ENCODE data around the gene PLXNC1.

PLXNC1 gene

DNA sequence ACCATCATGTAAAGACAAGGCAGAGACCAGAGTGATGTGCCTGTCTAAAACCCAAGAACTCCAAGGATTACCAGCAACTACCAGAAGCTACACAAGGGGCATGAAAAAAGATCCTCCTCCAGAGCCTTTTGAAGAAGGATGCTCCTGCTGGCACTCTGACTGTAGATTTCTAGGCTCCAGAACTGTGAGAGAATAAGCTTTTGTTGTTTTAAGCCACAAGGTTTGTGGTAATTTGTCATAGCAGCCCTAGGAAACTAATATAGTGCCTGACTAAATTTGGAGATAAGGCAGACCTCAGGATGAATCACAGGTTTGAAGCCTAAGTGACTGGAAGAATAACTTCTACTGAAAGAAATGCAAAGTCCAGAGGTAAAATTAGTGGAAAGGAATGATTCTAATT lies 178.3 kb downstream of the PLXNC1 start:
- H3K9me3 ChIP-seq = peaks cover 0 to 5% (median 0%) of the 10 kb centered on the region in 3 donors
- TF ChIP-seq, protein P1, sequence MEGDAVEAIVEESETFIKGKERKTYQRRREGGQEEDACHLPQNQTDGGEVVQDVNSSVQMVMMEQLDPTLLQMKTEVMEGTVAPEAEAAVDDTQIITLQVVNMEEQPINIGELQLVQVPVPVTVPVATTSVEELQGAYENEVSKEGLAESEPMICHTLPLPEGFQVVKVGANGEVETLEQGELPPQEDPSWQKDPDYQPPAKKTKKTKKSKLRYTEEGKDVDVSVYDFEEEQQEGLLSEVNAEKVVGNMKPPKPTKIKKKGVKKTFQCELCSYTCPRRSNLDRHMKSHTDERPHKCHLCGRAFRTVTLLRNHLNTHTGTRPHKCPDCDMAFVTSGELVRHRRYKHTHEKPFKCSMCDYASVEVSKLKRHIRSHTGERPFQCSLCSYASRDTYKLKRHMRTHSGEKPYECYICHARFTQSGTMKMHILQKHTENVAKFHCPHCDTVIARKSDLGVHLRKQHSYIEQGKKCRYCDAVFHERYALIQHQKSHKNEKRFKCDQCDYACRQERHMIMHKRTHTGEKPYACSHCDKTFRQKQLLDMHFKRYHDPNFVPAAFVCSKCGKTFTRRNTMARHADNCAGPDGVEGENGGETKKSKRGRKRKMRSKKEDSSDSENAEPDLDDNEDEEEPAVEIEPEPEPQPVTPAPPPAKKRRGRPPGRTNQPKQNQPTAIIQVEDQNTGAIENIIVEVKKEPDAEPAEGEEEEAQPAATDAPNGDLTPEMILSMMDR (IDR thresholded peaks at IDR 0.05) = no peak
- no peaks in the 10 kb centered on the region for H3K27me3 ChIP-seq
- intact Hi-C loops (cut with DNase I; ENCODE audit: low total_unique reads) = no loop called here
- no peaks in the 10 kb centered on the region for H3K4me1 ChIP-seq
- H3K36me3 ChIP-seq = peaks cover 5 to 38% (median 28%) of the 10 kb centered on the region in 3 donors
- H3K4me3 ChIP-seq = no peak overlapping the region
- H3K27ac ChIP-seq = no peak overlapping the region
- no peak for DNase-seq

DNA sequence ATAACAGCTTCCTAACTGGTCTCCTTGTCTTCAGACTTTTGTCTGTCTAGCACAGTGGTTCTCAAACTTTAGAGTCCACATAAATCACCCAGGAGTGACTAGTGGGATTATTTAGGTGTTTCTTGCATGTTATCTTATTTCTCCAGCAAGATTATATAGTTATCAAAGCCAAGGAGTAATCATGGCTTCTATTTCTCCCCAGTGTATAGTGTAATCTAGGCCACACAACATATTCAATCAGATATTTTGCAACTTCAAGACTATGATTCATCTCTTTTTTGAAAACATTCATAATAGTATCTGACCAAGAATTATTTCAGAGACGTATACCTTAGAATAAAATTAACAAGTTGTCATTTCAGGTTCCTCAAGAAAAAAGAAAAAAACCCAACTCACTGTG lies 179.4 kb downstream of the PLXNC1 start:
- peaks cover 5 to 28% (median 17%) of the 10 kb centered on the region in 3 donors for H3K36me3 ChIP-seq
- no peaks in the 10 kb centered on the region for H3K27me3 ChIP-seq
- no peaks in the 10 kb centered on the region for H3K9me3 ChIP-seq
- TF ChIP-seq, protein P1 (IDR thresholded peaks at IDR 0.05) = no peak
- H3K4me3 ChIP-seq = no peak overlapping the region
- intact Hi-C loops (cut with DNase I; ENCODE audit: low total_unique reads) = no loop called here
- no peak for DNase-seq
- H3K4me1 ChIP-seq = no peaks in the 10 kb centered on the region
- no peak overlapping the region for H3K27ac ChIP-seq

DNA sequence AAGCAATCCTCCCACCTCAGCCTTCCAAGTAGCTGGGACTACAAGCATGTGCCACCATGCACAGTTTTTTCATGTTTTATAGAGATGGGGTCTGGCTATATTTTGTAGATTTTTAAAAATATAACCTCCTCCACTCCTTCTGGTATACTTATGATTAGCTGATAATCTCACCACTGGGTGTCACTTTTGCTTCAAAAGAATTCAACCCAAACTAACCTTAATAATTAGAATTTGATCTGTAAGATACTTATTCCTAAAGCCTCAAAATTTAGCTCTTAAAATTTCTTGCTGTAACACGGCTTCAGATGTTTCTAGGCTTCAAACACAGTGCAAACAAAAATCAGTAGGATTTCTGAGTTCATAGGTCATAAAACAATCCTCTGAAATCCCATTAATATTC lies 181.0 kb downstream of the PLXNC1 start:
- H3K4me1 ChIP-seq = no peaks in the 10 kb centered on the region
- no peak overlapping the region for H3K27ac ChIP-seq
- intact Hi-C loops (cut with DNase I; ENCODE audit: low total_unique reads) = no loop called here
- no peak for DNase-seq
- TF ChIP-seq, protein P1 (IDR thresholded peaks at IDR 0.05) = peak; percentile 6
- no peak overlapping the region for H3K4me3 ChIP-seq
- no peaks in the 10 kb centered on the region for H3K27me3 ChIP-seq
- peaks cover 5 to 17% (median 9%) of the 10 kb centered on the region in 3 donors for H3K36me3 ChIP-seq
- H3K9me3 ChIP-seq = no peaks in the 10 kb centered on the region

DNA sequence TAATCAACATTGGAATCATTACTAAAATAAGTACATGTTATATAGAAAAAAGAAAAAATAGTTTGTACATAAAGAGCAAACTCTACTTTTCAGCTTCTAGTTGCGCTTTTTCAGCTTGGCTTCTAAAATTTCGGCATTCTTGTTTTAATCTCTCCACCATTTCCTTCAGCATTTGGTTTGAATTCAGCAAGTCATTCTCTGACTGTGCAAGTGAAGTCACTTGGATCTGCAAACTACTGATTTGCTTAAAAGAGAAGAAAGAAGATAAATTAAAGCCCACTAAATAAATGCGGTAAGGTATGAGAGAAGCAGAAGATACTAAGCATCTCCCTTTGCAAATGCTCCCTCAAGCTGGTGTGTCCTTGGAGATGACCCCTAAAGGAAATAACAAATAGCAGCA lies 185.0 kb downstream of the PLXNC1 start:
- Histone ChIP-seq H3K4me1 (no peaks in the 10 kb centered on the region), H3K4me3 (no peak overlapping the region), H3K27ac (no peak overlapping the region), H3K36me3 (no peaks in the 10 kb centered on the region), H3K27me3 (no peaks in the 10 kb centered on the region), H3K9me3 (no peaks in the 10 kb centered on the region)
- DNase-seq = no peak
- intact Hi-C loops (cut with DNase I; ENCODE audit: low total_unique reads) = loop anchor here (10.0 kb wide), 1 partner anchor 191 kb away; no protein-coding TSS in a partner anchor
- TF ChIP-seq, protein P1 (IDR thresholded peaks at IDR 0.05) = no peak

DNA sequence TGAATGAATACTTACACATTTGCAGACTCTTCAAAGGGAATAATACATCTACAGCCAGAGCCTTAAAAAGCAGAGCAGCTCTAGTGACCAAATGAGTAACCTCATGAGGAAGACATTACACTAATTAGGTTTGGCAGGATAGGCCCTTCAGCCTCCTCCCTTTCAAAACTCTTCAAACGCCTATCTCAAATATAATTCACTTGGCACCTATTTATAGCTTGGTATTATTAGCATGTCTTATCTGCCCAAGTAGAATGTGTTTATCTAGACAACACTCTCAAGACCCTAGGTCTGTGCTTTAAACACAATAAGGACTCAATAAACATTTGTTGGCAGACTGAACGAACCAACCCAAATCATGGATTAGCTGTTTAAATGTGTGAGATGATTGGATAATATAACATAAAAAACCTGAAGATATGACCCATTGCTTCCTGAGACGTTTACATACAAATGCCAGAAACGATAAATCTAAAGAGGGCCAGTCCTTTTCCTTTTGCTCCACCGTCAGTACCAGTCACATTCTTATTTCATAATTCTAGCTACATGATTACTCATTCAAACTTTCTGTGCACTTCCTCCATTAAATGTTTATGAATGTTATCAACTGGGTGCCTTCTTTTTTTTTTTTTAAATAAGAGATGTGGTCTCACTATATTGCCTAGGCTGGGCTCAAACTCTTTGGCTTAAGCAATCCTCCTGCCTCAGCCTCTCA lies 188.0 kb downstream of the PLXNC1 start:
- Histone ChIP-seq H3K27me3 (no peaks in the 10 kb centered on the region), H3K4me3 (no peak overlapping the region), H3K27ac (no peak overlapping the region), H3K36me3 (no peaks in the 10 kb centered on the region), H3K9me3 (no peaks in the 10 kb centered on the region), H3K4me1 (no peaks in the 10 kb centered on the region)
- intact Hi-C loops (cut with DNase I; ENCODE audit: low total_unique reads) = loop anchor here (10.0 kb wide), 1 partner anchor 188 kb away; no protein-coding TSS in a partner anchor
- DNase-seq = no peak
- TF ChIP-seq, protein P1 (IDR thresholded peaks at IDR 0.05) = no peak

Measured in tibial artery (tissue), 4 donors.